HG03442 (cell line): Measurements from ENCODE around the gene PKP3.
"Not testable (repeated sequence)": the region's sequence is repeated elsewhere in the genome, so short reads cannot be mapped to it uniquely, and the experiment has no call there.

ENCODE experiments used
- ATAC-seq: cut with Tn5 transposase; IDR thresholded peaks from one replicate; pipeline ENCODE4 v1.9.1; 2021; ENCODE audit warnings: mild to moderate bottlenecking, moderate library complexity; ENCODE audit not compliant: unreplicated experiment

Gene PKP3

DNA sequence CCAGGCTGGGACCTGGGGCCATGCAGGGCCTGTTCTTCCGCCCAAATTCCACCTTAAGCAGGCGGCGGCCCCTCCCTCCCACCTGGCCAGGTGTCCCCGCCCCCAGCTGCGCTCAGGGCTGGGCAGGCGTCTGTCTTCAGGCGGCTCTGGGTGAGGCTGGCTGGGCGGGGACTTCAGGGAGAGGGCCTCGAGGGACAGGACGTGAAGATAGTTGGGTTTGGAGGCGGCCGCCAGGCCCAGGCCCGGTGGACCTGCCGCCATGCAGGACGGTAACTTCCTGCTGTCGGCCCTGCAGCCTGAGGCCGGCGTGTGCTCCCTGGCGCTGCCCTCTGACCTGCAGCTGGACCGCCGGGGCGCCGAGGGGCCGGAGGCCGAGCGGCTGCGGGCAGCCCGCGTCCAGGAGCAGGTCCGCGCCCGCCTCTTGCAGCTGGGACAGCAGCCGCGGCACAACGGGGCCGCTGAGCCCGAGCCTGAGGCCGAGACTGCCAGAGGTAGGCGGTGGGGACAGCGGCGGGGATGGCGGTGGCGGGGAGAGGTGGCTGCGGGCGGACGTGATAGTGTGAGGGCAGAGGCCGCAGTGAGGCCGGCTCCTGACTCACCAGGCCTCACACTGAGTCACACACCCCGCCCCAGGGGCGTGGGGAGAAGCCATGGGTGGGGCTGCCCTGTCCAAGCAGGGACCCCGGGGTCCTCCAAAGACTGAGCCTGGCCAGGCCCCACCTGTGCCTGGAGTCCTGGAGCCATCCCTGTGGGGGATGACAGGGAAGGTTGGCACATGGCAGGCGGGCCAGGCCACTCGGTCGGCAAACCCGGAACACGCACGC is at the start of gene PKP3:
Gene PKP3 (plus strand): TSS at position 176 of the 824 bp plus-strand sequence. CDS start 84 bp downstream, at position 260.
- no peak for ATAC-seq

- ATAC-seq = no peak
These were observed 49.0 kb upstream of the PKP3 start for GRCh38 chr11:344836-345578.

DNA sequence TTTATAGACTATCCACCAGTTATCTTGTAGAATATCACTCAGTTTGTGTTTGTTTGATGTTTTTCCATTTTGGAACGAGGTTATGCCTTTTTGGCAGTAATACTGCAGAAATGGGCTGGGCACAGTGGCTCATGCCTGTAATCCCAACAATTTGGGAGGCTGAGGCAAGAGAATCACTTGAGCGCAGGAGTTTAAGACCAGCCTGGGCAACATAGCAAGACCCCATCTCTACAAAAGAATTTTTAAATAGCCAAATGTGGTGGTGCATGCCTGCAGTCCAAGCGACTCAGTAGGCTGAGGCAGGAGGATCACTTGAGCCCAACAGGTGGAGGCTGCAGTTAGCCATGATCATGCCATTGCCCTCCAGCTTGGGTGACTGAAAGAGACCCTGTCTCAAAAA is 47.5 kb upstream of the PKP3 start:
- ATAC-seq = no peak

- ATAC-seq = not testable (repeated sequence)
These were observed 44.6 kb upstream of the PKP3 start for GRCh38 chr11:349270-349954.

- not testable (repeated sequence) for ATAC-seq
These were observed 43.8 kb upstream of the PKP3 start for GRCh38 chr11:350033-350722.

DNA sequence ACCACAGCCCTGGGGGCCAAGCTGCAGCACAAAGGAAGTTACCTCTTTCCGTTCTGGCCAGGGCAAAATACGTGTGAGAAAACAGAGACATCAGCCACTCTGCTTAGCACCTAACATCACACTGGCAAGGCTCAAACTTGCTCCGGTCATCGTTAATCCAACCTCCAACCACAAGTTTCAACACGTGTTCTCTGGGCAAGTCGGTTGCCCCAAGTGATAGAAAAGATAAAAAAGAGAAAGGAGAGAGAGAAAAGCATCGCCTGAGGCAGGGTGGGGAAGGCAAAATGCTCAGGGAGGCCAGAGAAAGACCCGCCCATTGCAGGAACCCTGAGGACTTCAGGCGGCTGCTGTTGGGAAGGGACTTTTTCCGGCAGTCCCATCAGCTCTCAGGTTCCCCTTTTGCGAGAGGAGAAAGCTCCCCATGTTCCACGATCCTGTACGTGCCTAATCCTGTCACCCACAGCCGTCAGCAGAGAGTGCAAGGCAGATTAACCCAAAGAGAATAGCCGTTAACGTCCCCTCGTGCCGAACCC is 43.2 kb upstream of the PKP3 start:
- ATAC-seq = no peak

GRCh38 chr11:351411-351810 is 42.6 kb upstream of the PKP3 start:
- no peak for ATAC-seq

- ATAC-seq = no peak
These were observed 41.5 kb upstream of the PKP3 start for GRCh38 chr11:352456-353031.

GRCh38 chr11:353179-353873 is 40.7 kb upstream of the PKP3 start:
- ATAC-seq = no peak

GRCh38 chr11:355581-356458 is 38.2 kb upstream of the PKP3 start:
- ATAC-seq = peak; percentile 56

DNA sequence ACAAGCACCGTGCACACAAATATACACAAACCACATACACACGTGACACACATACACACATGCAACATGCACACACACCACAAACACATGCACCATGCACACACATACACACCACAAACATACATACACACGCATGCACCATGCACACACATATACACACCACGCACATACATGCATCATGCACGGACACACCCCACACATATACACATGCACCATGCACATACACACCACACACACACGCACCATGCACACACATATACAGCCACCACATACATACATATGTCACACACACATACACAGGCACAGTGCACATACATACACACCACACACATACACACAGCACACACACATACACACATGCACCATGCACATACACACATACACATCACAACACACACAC is 37.4 kb upstream of the PKP3 start:
- ATAC-seq = no peak

DNA sequence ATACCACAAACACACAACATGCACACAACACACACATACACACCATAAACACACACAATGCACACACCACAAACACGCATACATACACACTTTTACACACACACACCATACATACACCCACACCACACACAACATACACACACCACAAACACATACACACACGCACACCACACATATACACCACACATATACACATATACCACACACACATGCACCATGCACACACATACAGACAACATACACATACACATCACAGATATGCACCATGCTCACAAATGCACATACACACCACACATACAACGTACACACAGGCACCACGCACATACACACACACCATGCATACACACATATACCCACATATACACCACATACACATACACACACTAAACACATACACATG is 36.4 kb upstream of the PKP3 start:
- no peak for ATAC-seq

DNA sequence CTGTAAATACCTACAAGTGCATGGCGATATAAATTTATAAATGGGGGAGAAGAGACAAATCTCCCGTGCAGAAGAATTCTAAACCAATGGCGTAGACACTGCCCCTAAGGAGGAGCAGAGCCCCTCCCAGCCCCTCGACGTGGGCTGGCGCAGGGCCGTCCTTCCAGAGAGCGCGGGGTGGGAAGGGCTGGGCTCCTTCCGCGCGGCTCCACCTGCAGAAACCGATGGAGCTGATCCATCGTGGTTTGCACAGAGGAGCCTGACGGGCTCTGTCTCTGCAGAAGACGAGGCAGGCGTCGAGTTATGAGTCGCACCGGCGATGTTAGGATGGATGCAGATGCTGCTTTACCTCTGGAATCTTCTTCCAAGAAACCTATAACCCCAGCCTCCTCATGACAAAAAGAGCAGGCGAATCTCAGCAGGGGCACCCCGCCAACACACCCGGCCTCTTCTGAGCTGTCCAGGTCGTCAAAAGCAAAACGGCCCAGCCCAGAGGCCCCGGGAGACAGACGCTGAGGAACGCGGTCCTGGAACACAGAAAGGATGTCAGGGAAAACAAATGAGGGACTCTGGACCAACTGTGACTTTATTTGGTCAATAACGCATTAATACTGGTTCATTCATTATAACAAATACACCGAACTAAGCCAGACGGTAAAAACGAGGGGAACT is 35.7 kb upstream of the PKP3 start:
- ATAC-seq = no peak

DNA sequence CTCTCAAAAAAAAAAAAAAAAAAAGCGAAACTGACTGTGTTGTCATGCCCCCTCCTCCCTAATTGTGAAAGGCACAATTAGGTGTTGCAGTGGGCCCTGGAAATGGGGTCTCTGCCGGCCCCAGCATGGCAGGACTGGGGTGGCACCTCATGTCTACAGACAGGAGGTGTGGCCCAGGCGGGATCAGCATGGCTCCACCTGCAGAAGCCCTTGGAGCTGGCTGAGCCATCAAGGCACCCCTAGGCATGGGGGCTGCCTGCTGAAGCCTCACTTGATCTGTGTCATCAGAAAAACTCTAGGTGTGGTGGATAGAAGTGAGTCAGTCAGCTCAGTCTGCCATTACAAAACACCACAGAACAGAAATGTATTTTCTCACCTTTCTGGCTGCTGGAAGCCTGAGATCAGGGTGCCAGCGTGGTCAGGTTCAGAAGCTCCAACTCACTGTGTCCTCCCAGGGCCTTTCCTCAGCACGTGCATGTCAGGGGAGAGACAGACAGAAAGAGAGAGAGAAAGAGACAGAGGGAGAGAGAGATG is 34.8 kb upstream of the PKP3 start:
- no peak for ATAC-seq

- ATAC-seq = no peak
These were observed 33.4 kb upstream of the PKP3 start for GRCh38 chr11:360326-361280.

DNA sequence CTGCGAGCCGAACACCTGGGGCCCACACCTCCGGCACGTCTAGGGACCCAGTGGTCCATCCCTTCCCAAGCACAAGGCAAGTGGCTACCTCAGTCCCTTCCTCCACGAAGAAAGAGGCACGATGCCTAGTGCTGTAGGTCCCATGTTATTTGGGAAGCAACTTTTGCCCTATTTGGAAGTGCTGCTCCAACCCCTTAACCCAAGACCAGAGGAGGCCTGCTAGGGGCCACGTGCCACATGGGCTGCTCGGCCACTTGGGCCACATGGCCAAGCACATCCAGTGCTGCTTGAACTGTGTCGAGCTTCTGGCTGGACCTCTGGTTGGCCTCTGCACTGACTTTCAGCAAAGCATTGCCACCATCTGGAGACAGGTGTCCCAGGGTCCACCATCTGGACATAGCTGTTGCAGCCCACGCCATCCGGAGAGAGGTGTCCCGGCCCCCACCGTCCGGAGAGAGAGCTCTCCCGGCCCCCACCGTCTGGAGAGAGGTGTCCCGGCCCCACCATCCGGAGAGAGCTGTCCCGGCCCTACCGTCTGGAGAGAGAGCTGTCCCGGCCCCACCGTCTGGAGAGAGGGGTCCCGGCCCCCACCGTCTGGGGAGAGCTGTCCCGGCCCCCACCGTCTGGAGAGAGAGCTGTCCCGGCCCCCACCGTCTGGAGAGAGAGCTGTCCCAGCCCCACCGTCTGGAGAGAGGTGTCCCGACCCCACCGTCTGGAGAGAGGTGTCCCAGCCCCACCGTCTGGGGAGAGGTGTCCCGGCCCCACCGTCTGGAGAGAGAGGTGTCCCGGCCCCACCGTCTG is 31.2 kb upstream of the PKP3 start:
- ATAC-seq = no peak
